Upper lobe of left lung (tissue), 4 donors: ENCODE data around the gene SLF2.

Experiments used
- CTCF ChIP-seq, 6 experiments: fragments of 450-650 bp in 4 of 6; fragments of 200-600 bp in 2 of 6; sonication (generic) in 2 of 6; IDR thresholded peaks; one replicate each; pipeline ENCODE4 v1.5.1; 2016 to 2019; ENCODE audit warnings: antibody characterized with exemption in 6 of 6
- EP300 ChIP-seq, 4 donors: sonication (generic); formaldehyde crosslinking; IDR thresholded peaks; one replicate each; pipeline ENCODE4 v1.5.1; 2017; ENCODE audit warnings: antibody characterized with exemption in 4 of 4, control low read depth in 2 of 4
- POLR2A ChIP-seq, 4 donors: fragments of 450-650 bp; IDR thresholded peaks; one replicate each; pipeline ENCODE4 v1.5.1; 2016 to 2017; ENCODE audit warnings: antibody characterized with exemption in 4 of 4, mild to moderate bottlenecking in 2 of 4

GRCh38 chr10:100977436-100977835, 64.7 kb downstream of the SLF2 start:
- TF ChIP-seq CTCF (IDR thresholded peaks at IDR 0.05) (no peak), EP300 (IDR thresholded peaks at IDR 0.05) (no peak), POLR2A (IDR thresholded peaks at IDR 0.05) (no peak)
